ENCODE results near the gene GRN.

GRN gene

DNA sequence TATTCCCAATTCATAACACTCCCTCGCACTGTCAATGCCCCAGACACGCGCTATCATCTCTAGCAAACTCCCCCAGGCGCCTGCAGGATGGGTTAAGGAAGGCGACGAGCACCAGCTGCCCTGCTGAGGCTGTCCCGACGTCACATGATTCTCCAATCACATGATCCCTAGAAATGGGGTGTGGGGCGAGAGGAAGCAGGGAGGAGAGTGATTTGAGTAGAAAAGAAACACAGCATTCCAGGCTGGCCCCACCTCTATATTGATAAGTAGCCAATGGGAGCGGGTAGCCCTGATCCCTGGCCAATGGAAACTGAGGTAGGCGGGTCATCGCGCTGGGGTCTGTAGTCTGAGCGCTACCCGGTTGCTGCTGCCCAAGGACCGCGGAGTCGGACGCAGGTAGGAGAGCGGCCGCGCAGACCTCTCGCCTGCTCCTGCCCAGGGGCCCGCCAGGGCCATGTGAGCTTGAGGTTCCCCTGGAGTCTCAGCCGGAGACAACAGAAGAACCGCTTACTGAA, at the start of gene GRN:
Gene GRN, plus strand, starts transcription at position 364 of the 515 bp plus-strand sequence. CDS start 3,863 bp downstream, outside the sequence.
- peak; percentile 97 for DNase-seq

DNA sequence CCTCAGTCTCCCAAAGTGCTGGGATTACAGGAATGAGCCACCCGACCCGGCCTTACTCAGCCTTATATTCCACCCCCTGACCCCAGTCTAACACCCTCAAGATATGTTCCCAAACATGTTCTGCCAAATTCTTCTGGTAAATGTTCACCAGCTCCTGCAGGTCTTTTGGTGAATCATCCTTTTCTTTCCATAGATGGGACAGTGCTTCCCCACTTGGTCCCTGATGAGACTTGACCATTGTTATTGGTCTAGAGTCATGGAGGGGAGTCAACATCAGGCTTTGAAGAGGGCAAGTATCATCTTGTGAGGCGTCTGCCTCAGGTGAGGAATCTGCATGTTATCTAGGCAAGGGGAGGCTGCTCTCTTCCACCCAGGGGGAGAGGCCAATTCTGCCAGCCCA, 47.1 kb upstream of the GRN start:
- no peak for DNase-seq

DNA sequence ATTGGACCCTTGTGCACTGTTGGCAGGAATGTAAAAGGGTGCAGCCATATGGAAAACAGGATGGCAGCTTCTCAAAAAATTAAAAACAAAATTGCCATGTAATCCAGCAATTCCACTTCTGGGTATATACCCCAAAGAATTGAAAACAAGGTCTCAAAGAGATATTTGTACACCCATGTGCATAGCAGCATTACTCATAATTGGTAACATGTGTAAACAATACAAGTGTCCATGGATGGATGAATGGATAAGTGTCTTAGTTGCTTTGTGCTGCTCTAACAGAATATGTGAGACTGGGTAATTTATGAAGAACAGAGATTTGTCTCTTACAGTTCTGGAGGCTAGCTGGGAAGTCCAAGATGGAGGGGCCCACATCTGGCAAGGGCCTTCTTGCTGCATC, 40.5 kb upstream of the GRN start:
- DNase-seq, result no peak

GRCh38 chr17:44307387-44308186, 37.5 kb upstream of the GRN start:
- no peak for DNase-seq

- peak; percentile 70 for DNase-seq
Observed at GRCh38 chr17:44308320-44308818, 36.7 kb upstream of the GRN start, which contains the start of gene RUNDC3A. RUNDC3A (plus strand) TSS chr17:44308601; CDS start chr17:44308833, 232 bp downstream.

- DNase-seq, result no peak
Observed at GRCh38 chr17:44308865-44309264, 36.2 kb upstream of the GRN start.

DNA sequence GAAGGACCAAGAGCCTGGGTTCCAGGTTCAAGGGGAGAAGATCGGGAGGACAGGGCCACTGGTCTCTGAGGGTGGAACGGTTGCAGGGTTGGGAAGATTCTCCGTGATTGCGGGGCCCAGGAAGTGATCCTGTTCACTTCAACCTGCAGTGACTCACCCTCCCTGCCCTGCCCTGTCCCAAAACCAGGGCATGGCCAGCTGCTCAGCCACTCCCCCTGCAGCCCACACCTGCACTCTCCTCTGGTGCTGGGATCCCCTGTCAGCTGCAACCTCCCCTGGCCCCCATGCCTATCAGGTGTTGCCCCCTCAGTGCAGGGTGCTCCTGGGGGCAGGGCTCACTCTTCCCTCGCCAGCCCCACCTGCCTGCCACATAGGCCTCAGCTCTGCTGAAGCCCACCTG, 35.6 kb upstream of the GRN start:
- DNase-seq, result no peak

DNA sequence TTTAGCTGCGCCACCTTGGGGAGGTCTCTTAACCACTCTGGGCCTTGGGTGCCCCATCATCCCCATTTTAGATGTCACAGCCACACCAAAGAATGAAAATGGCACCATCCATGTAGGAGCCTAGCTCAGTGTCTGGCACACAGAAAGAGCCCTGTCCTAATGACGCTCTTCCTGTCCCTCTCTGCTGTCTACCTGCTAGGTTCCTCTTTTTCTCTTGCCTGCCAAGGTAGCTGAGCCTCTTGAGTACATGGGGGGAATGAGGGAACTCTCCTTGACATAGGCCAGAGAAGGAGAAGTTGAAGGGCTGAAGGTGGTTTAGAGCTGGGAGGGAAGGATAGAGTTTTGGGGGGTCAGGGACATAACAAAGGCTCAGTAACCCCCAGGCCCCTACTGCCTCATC, 34.9 kb upstream of the GRN start:
- no peak for DNase-seq

GRCh38 chr17:44310609-44311376, 34.3 kb upstream of the GRN start:
- no peak for DNase-seq

GRCh38 chr17:44311562-44312181, 33.4 kb upstream of the GRN start:
- no peak for DNase-seq

- DNase-seq, result no peak
Observed at GRCh38 chr17:44312396-44313104, 32.6 kb upstream of the GRN start.

GRCh38 chr17:44314031-44314430, 31.1 kb upstream of the GRN start:
- DNase-seq, result no peak

GRCh38 chr17:44314524-44314868, 30.6 kb upstream of the GRN start:
- no peak for DNase-seq

DNA sequence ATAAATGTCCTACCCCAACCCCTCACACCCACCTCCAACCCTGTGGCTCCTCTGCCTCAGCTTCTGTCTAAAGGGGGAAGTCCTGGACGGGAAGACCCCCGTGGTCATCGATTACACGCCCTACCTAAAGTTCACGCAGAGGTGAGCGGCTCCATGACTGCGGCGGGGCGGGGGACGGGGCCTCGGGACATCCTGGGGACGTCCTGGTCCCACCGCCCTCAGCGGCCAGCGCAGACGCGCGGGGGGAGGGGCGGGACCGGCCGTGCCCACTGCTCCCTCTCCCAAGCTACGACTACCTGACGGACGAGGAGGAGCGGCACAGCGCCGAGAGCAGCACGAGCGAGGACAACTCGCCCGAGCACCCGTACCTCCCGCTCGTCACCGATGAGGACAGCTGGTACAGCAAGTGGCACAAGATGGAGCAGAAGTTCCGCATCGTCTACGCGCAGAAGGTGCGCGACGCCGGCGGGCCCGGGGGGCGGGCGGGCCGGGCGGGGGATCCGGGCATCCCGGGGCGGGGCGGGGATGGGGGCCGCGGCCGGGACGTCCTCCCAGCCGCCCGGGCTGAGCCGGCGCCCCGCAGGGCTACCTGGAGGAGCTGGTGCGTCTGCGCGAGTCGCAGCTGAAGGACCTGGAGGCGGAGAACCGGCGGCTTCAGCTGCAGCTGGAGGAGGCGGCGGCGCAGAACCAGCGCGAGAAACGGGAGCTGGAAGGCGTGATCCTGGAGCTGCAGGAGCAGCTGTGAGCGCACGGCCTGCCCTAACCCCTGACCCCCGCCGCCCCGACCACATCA, 30.0 kb upstream of the GRN start:
- DNase-seq, result no peak

DNA sequence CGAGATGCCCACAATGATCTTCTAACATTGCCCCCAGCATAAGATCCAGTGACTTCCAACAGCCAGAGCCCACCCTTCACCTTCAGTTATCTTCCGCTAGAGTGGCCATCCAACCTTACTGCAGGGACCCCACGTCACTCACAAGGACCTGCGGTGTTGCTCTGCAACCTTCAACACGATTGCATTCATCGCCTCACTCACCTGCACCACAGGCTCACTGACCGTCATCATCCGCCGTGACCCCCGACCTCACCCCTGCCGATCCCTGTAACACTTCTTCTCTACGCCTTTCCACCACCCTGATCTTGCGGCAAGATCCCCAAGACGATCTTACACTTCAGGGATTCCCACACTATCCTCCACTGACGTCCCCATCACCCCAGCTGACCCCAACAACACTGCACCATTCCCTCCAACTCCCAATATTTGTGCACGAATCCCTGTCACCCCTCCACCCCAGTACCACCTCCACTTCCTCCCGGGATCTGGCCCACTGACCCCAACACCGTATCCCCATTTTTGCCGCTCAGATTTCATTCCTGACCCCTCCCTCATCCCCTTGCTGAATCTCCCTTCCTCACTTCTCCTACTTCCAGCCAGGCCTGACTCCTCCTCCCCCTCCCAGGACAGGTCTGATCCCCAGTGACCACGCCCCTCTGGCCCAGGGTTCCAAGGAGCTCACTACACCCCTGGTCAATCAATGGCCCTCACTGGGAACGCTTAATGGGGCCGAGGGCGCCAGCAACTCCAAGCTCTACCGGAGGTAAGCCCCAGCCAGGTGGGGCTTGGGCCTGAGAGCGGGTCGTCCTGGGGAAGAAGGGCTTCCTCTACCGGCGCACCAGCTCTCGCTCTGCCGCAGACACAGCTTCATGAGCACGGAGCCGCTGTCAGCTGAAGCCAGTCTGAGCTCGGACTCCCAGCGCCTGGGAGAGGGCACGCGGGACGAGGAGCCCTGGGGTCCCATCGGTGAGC, 29.1 kb upstream of the GRN start:
- no peak for DNase-seq

- no peak for DNase-seq
Observed at GRCh38 chr17:44317545-44317944, 27.6 kb upstream of the GRN start.

DNA sequence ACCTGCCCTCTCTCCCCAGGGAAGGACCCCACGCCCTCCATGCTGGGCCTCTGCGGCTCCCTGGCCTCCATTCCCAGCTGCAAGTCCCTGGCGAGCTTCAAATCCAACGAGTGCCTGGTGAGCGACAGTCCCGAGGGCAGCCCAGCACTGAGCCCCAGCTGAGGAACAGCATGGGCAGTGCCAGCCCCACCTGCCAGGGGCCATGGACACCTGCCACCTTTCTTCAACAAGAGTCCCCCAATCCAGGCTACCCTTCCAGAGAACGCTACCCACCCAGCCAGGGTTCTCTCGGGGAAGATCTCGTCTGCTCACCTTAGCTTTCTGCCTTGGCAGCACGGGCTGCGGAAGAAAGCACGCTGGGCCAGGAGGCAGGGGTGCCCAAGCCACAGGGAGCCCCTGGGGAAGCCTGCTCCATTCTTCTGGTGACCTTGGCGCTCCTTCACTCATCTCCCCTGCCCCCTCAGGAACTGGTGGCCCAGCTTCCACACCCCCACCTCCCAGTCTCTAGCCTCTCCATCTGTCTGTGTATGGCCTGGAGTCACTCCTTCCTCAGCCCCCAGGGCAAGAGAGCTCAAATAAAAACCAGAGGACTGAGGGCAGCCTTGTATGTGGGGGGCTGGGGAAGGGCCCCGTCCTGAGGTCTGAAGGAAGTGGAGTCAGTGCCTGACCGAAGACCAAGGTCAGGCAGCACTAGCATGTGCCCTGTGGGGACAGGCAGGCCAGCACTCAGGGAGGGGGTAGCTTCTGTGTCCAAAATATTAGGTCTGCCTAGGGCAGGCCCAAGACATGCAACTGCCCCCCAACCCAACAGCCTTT, 26.8 kb upstream of the GRN start:
- no peak for DNase-seq

DNA sequence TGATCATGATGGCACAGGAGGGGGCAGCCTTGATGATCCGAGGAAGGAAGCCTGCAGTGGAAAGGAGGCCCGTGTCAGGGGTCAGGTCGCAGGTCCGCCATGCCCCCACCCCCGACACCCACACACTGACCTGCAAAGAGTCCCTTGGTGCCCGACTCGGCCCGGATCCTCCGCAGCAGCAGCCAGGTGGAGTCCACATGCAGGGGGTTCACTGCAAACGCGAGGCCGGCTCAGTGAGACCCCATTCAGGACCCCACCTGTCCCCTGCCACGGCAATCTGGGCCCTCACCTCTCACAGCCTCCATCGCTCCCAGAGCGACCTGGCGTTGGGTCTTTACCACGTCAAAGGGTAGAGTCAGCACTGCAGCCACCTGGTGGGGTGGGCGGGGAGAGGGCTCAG, 25.0 kb upstream of the GRN start:
- no peak for DNase-seq

DNA sequence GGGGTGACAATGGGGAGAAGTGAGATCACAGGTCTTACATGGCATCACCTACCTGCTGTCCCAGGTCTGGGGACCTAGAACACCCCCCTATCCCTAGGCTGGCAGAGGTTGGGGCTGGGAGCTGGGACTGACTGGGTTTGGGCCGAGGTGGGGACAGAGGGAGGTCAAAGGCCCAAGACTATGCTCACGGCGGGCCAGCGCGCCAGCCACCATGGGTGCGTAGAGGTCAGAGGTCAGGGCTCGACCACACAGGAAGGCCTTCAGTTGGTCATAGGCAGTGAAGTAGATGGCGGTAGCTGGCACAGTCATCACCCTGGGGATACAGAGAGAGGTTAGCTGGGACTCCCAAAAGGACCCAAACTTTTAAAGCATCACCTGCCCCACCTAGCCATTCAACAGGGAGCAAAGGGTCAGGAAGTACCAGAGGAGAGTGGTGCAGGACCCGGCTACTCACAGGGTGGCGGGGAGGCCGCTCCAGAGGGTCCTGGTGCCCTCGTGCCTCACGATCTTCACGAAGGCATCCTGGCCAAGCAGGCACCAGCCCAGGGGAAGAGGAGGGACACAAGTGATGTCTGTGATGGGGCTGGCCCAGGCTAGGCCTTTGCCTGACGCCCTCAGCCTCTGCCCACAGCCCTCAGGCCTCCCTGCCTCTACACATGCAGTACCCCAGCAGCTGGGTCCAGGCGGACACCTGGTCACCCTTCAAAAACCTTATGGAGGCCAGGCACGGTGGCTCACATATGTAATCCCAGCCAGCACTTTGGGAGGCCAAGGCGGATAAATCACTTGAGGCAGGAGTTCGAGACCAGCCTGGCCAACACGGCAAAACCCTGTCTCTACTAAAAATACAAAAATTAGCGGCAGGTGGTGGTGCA, 23.6 kb upstream of the GRN start:
- DNase-seq, result no peak

All from NCI-H1417 treated with DMSO at 0.1 percent for 48 hours (cell line).